HG02973 (cell line): ENCODE results near the gene GLI3.

Source experiments
- ATAC-seq: cut with Tn5 transposase; IDR thresholded peaks from one replicate; pipeline ENCODE4 v1.9.1; 2021; ENCODE audit warnings: moderate library complexity; ENCODE audit not compliant: unreplicated experiment

GLI3 gene

GRCh38 chr7:41975849-41976248 lies 261.2 kb downstream of the GLI3 start:
- ATAC-seq, result no peak

- ATAC-seq, result no peak
These were observed 262.0 kb downstream of the GLI3 start for GRCh38 chr7:41974870-41975557.

GRCh38 chr7:41973202-41973730 lies 263.7 kb downstream of the GLI3 start:
- ATAC-seq, result no peak

GRCh38 chr7:41972776-41973175 lies 264.2 kb downstream of the GLI3 start:
- ATAC-seq, result no peak

GRCh38 chr7:41972270-41972669 lies 264.7 kb downstream of the GLI3 start:
- no peak for ATAC-seq

- ATAC-seq, result no peak
These were observed 265.3 kb downstream of the GLI3 start for GRCh38 chr7:41971640-41972187.

- no peak for ATAC-seq
These were observed 266.1 kb downstream of the GLI3 start for GRCh38 chr7:41970941-41971340.

GRCh38 chr7:41969561-41970105 lies 267.4 kb downstream of the GLI3 start:
- ATAC-seq, result no peak

GRCh38 chr7:41967156-41967555 lies 269.9 kb downstream of the GLI3 start:
- ATAC-seq, result no peak

GRCh38 chr7:41965951-41966505 lies 271.0 kb downstream of the GLI3 start:
- ATAC-seq, result no peak

GRCh38 chr7:41964849-41965745 lies 271.9 kb downstream of the GLI3 start:
- no peak for ATAC-seq

- no peak for ATAC-seq
These were observed 272.7 kb downstream of the GLI3 start for GRCh38 chr7:41964183-41964753.

- no peak for ATAC-seq
These were observed 280.3 kb downstream of the GLI3 start for GRCh38 chr7:41956705-41957104.

- ATAC-seq, result no peak
These were observed 280.9 kb downstream of the GLI3 start for GRCh38 chr7:41955893-41956675.

- ATAC-seq, result no peak
These were observed 281.6 kb downstream of the GLI3 start for GRCh38 chr7:41955451-41955850.

- no peak for ATAC-seq
These were observed 282.0 kb downstream of the GLI3 start for GRCh38 chr7:41954976-41955375.

- no peak for ATAC-seq
These were observed 288.5 kb downstream of the GLI3 start for GRCh38 chr7:41948503-41948902.

- peak; percentile 89 for ATAC-seq
These were observed 293.9 kb downstream of the GLI3 start for GRCh38 chr7:41943094-41943577.

- ATAC-seq, result peak; percentile 16
These were observed 294.4 kb downstream of the GLI3 start for GRCh38 chr7:41942468-41943093.
